ENCODE measurements around the gene STAB2. TPM values are rescaled to one million over a fixed set of nuclear protein-coding genes. Genes with fewer than 3 reads are reported as not detected.

The STAB2 gene
- total RNA-seq, 1 experiment from 2014 or later = 0.73 TPM

- no peak overlapping the region for H3K4me3 ChIP-seq
- peak; percentile 60 to 80 for DNase-seq
- peaks cover 14% of the 10 kb centered on the region for H3K4me1 ChIP-seq
- H3K36me3 ChIP-seq = no peaks in the 10 kb centered on the region
- H3K9me3 ChIP-seq (replicated peaks) = no peaks in the 10 kb centered on the region
- H3K27me3 ChIP-seq = no peaks in the 10 kb centered on the region
- no peak overlapping the region for H3K27ac ChIP-seq
Measured at GRCh38 chr12:103751600-103751999, 164.5 kb downstream of the STAB2 start.

- Histone ChIP-seq H3K36me3 (no peaks in the 10 kb centered on the region), H3K4me1 (peaks cover 14% of the 10 kb centered on the region), H3K27me3 (no peaks in the 10 kb centered on the region), H3K9me3 (replicated peaks) (no peaks in the 10 kb centered on the region), H3K27ac (no peak overlapping the region), H3K4me3 (no peak overlapping the region)
- no peak for DNase-seq
Measured at GRCh38 chr12:103755425-103755824, 168.4 kb downstream of the STAB2 start.

- Histone ChIP-seq H3K27ac (no peak overlapping the region), H3K9me3 (replicated peaks) (no peaks in the 10 kb centered on the region), H3K36me3 (no peaks in the 10 kb centered on the region), H3K4me1 (peaks cover 7% of the 10 kb centered on the region), H3K27me3 (no peaks in the 10 kb centered on the region), H3K4me3 (no peak overlapping the region)
- DNase-seq = no peak
Measured at GRCh38 chr12:103756443-103756842, 169.4 kb downstream of the STAB2 start.

- H3K9me3 ChIP-seq (replicated peaks) = no peaks in the 10 kb centered on the region
- no peak overlapping the region for H3K4me3 ChIP-seq
- H3K4me1 ChIP-seq = peaks cover 2% of the 10 kb centered on the region; the same call in 1 of the 2 replicates
- no peaks in the 10 kb centered on the region for H3K36me3 ChIP-seq
- no peak overlapping the region for H3K27ac ChIP-seq
- no peak for DNase-seq
- no peaks in the 10 kb centered on the region for H3K27me3 ChIP-seq
Measured at GRCh38 chr12:103757248-103757647, 170.2 kb downstream of the STAB2 start.

- no peaks in the 10 kb centered on the region for H3K36me3 ChIP-seq
- H3K9me3 ChIP-seq (replicated peaks) = no peaks in the 10 kb centered on the region
- H3K27me3 ChIP-seq = no peaks in the 10 kb centered on the region
- DNase-seq = no peak
- H3K4me1 ChIP-seq = no peaks in the 10 kb centered on the region
- H3K27ac ChIP-seq = no peak overlapping the region
- no peak overlapping the region for H3K4me3 ChIP-seq
Measured at GRCh38 chr12:103758310-103759089, 171.4 kb downstream of the STAB2 start.

GRCh38 chr12:103762473-103762872 is 175.4 kb downstream of the STAB2 start:
- Histone ChIP-seq H3K27ac (no peak overlapping the region), H3K27me3 (no peaks in the 10 kb centered on the region), H3K9me3 (replicated peaks) (no peaks in the 10 kb centered on the region), H3K4me1 (no peaks in the 10 kb centered on the region), H3K36me3 (no peaks in the 10 kb centered on the region), H3K4me3 (no peak overlapping the region)
- DNase-seq = no peak

- no peak for DNase-seq
- Histone ChIP-seq H3K4me3 (no peak overlapping the region), H3K27me3 (no peaks in the 10 kb centered on the region), H3K36me3 (no peaks in the 10 kb centered on the region), H3K27ac (no peak overlapping the region), H3K9me3 (replicated peaks) (no peaks in the 10 kb centered on the region), H3K4me1 (peaks cover 6% of the 10 kb centered on the region; the same call in 1 of the 2 replicates)
Measured at GRCh38 chr12:103765322-103765721, 178.2 kb downstream of the STAB2 start.

GRCh38 chr12:103766028-103766427 is 179.0 kb downstream of the STAB2 start:
- no peak for DNase-seq
- H3K36me3 ChIP-seq = peaks cover 5% of the 10 kb centered on the region; the same call in 1 of the 2 replicates
- H3K27me3 ChIP-seq = no peaks in the 10 kb centered on the region
- H3K27ac ChIP-seq = no peak overlapping the region
- no peak overlapping the region for H3K4me3 ChIP-seq
- H3K9me3 ChIP-seq (replicated peaks) = no peaks in the 10 kb centered on the region
- peaks cover 6% of the 10 kb centered on the region; the same call in 1 of the 2 replicates for H3K4me1 ChIP-seq

- Histone ChIP-seq H3K4me3 (no peak overlapping the region), H3K4me1 (peaks cover 6% of the 10 kb centered on the region; the same call in 1 of the 2 replicates), H3K9me3 (replicated peaks) (no peaks in the 10 kb centered on the region), H3K36me3 (peaks cover 5% of the 10 kb centered on the region; the same call in 1 of the 2 replicates), H3K27ac (no peak overlapping the region), H3K27me3 (no peaks in the 10 kb centered on the region)
- peak in 1 of 2 experiments; percentile 29 for DNase-seq
Measured at GRCh38 chr12:103768467-103769123, 181.5 kb downstream of the STAB2 start.

GRCh38 chr12:103769240-103769945 is 182.3 kb downstream of the STAB2 start:
- Histone ChIP-seq H3K36me3 (peaks cover 5% of the 10 kb centered on the region; the same call in 1 of the 2 replicates), H3K4me1 (peaks cover 6% of the 10 kb centered on the region; the same call in 1 of the 2 replicates), H3K4me3 (no peak overlapping the region), H3K9me3 (replicated peaks) (no peaks in the 10 kb centered on the region), H3K27me3 (no peaks in the 10 kb centered on the region), H3K27ac (no peak overlapping the region)
- peak; percentile 24 to 47 for DNase-seq

GRCh38 chr12:103771466-103771865 is 184.4 kb downstream of the STAB2 start:
- Histone ChIP-seq H3K9me3 (replicated peaks) (no peaks in the 10 kb centered on the region), H3K27me3 (no peaks in the 10 kb centered on the region), H3K4me1 (peaks cover 6% of the 10 kb centered on the region; the same call in 1 of the 2 replicates), H3K36me3 (peaks cover 14% of the 10 kb centered on the region), H3K4me3 (no peak overlapping the region), H3K27ac (no peak overlapping the region)
- DNase-seq = peak; percentile 42 to 58

GRCh38 chr12:103772367-103773108 is 185.5 kb downstream of the STAB2 start:
- no peak overlapping the region for H3K4me3 ChIP-seq
- peaks cover 20% of the 10 kb centered on the region for H3K36me3 ChIP-seq
- DNase-seq = no peak
- H3K9me3 ChIP-seq (replicated peaks) = no peaks in the 10 kb centered on the region
- peaks cover 6% of the 10 kb centered on the region; the same call in 1 of the 2 replicates for H3K4me1 ChIP-seq
- no peak overlapping the region for H3K27ac ChIP-seq
- no peaks in the 10 kb centered on the region for H3K27me3 ChIP-seq

- no peak overlapping the region for H3K4me3 ChIP-seq
- peaks cover 20% of the 10 kb centered on the region for H3K36me3 ChIP-seq
- H3K27ac ChIP-seq = no peak overlapping the region
- peaks cover 6% of the 10 kb centered on the region; the same call in 1 of the 2 replicates for H3K4me1 ChIP-seq
- no peaks in the 10 kb centered on the region for H3K9me3 ChIP-seq (replicated peaks)
- no peaks in the 10 kb centered on the region for H3K27me3 ChIP-seq
- DNase-seq = no peak
Measured at GRCh38 chr12:103773109-103773910, 186.2 kb downstream of the STAB2 start.
